ENCODE data around the gene EIF3F. TPM values are rescaled to one million over a fixed set of nuclear protein-coding genes. Genes with fewer than 3 reads are reported as not detected.

The EIF3F gene
- total RNA-seq, 1 donor from 2014 or later = 200 TPM

GRCh38 chr11:8005556-8005955 lies 18.4 kb downstream of the EIF3F start:
- Histone ChIP-seq H3K4me1 (no peaks in the 10 kb centered on the region), H3K9me3 (no peaks in the 10 kb centered on the region), H3K27ac (no peak overlapping the region), H3K27me3 (no peaks in the 10 kb centered on the region), H3K4me3 (no peak overlapping the region), H3K36me3 (no peaks in the 10 kb centered on the region)
- no peak for ATAC-seq
- TF ChIP-seq, protein P1, sequence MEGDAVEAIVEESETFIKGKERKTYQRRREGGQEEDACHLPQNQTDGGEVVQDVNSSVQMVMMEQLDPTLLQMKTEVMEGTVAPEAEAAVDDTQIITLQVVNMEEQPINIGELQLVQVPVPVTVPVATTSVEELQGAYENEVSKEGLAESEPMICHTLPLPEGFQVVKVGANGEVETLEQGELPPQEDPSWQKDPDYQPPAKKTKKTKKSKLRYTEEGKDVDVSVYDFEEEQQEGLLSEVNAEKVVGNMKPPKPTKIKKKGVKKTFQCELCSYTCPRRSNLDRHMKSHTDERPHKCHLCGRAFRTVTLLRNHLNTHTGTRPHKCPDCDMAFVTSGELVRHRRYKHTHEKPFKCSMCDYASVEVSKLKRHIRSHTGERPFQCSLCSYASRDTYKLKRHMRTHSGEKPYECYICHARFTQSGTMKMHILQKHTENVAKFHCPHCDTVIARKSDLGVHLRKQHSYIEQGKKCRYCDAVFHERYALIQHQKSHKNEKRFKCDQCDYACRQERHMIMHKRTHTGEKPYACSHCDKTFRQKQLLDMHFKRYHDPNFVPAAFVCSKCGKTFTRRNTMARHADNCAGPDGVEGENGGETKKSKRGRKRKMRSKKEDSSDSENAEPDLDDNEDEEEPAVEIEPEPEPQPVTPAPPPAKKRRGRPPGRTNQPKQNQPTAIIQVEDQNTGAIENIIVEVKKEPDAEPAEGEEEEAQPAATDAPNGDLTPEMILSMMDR (IDR thresholded peaks at IDR 0.05) = no peak
- intact Hi-C loops (cut with DNase I) = no loop called here
- no peak for DNase-seq

DNA sequence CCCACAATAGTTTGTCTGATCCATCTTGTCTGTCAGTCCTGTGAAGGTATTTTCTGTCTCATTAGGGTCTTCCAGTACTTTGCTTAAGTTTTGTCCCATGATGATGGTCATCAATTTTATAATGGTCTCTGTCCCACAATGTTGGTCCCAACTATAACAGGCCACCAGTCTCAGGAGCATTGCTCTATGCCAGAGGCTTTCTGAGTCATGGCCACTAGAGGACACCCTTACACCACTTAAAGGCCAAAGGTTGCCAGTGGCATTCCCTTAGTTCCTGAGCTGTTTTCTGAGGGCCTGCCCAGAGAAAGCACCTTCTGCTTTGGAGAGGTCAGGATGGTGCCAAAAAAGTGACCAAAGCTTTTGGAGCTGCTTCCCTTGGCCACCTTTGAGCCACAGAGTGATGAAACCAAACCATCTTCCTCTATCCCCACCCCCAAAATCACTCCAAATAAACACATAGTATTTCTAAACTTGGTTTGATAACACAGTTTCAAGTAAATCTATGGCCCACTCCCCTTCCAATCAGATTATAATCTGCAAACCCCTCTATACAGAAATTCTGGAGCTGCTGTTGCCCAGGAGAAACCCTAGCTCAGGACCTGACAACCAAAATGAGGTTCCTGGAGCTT lies 19.3 kb downstream of the EIF3F start:
- H3K27me3 ChIP-seq = no peaks in the 10 kb centered on the region
- intact Hi-C loops (cut with DNase I) = loop anchor here (2.0 kb wide), 1 partner anchor 94 kb away; no protein-coding TSS in a partner anchor
- H3K9me3 ChIP-seq = no peaks in the 10 kb centered on the region
- no peaks in the 10 kb centered on the region for H3K36me3 ChIP-seq
- no peaks in the 10 kb centered on the region for H3K4me1 ChIP-seq
- H3K27ac ChIP-seq = no peak overlapping the region
- TF ChIP-seq, protein P1 (IDR thresholded peaks at IDR 0.05) = peak; percentile 76
- ATAC-seq (peak; percentile 88), DNase-seq (no peak)
- no peak overlapping the region for H3K4me3 ChIP-seq

DNA sequence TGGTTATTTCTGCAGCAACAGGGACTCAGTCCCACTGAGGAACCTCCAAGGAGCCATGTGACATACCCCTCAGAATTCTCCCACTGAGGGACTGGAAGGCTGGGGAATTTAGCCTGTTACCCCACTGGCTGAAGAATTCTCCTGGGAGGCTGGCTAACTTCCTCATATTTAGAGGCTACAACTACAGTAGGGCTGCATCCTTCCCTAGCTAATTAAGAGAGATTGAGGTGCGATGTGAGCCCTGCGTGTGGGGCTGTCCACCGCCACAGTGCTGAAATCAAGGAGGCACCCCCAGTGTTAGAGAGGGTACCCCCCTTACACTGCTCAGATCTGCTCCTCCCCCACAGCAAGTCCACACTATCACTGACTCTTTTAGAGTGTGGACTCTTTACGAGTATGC lies 21.1 kb downstream of the EIF3F start:
- Histone ChIP-seq H3K27ac (no peak overlapping the region), H3K4me3 (no peak overlapping the region), H3K36me3 (no peaks in the 10 kb centered on the region), H3K4me1 (no peaks in the 10 kb centered on the region), H3K27me3 (no peaks in the 10 kb centered on the region), H3K9me3 (no peaks in the 10 kb centered on the region)
- TF ChIP-seq, protein P1 (IDR thresholded peaks at IDR 0.05) = no peak
- DNase-seq (no peak), ATAC-seq (no peak)
- intact Hi-C loops (cut with DNase I) = no loop called here

- Histone ChIP-seq H3K27ac (no peak overlapping the region), H3K4me3 (no peak overlapping the region), H3K9me3 (no peaks in the 10 kb centered on the region), H3K27me3 (no peaks in the 10 kb centered on the region), H3K4me1 (no peaks in the 10 kb centered on the region), H3K36me3 (no peaks in the 10 kb centered on the region)
- intact Hi-C loops (cut with DNase I) = no loop called here
- no peak for DNase-seq
- TF ChIP-seq, protein P1 (IDR thresholded peaks at IDR 0.05) = no peak
- ATAC-seq = no peak
Measured at GRCh38 chr11:8009856-8010255, 22.7 kb downstream of the EIF3F start.

GRCh38 chr11:8011371-8011770 lies 24.2 kb downstream of the EIF3F start:
- H3K9me3 ChIP-seq = no peaks in the 10 kb centered on the region
- peak; percentile 65 for ATAC-seq
- intact Hi-C loops (cut with DNase I) = no loop called here
- H3K36me3 ChIP-seq = no peaks in the 10 kb centered on the region
- peaks cover 2% of the 10 kb centered on the region for H3K27me3 ChIP-seq
- DNase-seq = no peak
- no peak overlapping the region for H3K27ac ChIP-seq
- H3K4me3 ChIP-seq = no peak overlapping the region
- no peaks in the 10 kb centered on the region for H3K4me1 ChIP-seq
- TF ChIP-seq, protein P1 (IDR thresholded peaks at IDR 0.05) = no peak

Measured in upper lobe of right lung (tissue), 1 donor.